Choroid plexus epithelial cell (primary cell): ENCODE measurements around the gene RCN1.
A peak's percentile ranks its signal among the peaks of the same experiment; 100 is the strongest.

Source experiments
- DNase-seq: peaks from one replicate; pipeline ENCODE4 v3.0.0-alpha.2; 2010; ENCODE audit warnings: low read depth
- H3K4me3 ChIP-seq: 2 replicates; pipeline ENCODE4 v1.5.1; 2011; ENCODE audit warnings: low read depth, mild to moderate bottlenecking, control low read depth, low read length, moderate library complexity
- TF ChIP-seq, protein P1 (sequence below): conservative IDR thresholded peaks from 2 replicates; pipeline ENCODE4 v1.5.1; 2011; ENCODE audit warnings: low read depth, mild to moderate bottlenecking, control low read depth, inconsistent platforms, low read length, moderate library complexity

RCN1 gene

GRCh38 chr11:32079553-32079952 lies 11.3 kb upstream of the RCN1 start:
- TF ChIP-seq, protein P1, sequence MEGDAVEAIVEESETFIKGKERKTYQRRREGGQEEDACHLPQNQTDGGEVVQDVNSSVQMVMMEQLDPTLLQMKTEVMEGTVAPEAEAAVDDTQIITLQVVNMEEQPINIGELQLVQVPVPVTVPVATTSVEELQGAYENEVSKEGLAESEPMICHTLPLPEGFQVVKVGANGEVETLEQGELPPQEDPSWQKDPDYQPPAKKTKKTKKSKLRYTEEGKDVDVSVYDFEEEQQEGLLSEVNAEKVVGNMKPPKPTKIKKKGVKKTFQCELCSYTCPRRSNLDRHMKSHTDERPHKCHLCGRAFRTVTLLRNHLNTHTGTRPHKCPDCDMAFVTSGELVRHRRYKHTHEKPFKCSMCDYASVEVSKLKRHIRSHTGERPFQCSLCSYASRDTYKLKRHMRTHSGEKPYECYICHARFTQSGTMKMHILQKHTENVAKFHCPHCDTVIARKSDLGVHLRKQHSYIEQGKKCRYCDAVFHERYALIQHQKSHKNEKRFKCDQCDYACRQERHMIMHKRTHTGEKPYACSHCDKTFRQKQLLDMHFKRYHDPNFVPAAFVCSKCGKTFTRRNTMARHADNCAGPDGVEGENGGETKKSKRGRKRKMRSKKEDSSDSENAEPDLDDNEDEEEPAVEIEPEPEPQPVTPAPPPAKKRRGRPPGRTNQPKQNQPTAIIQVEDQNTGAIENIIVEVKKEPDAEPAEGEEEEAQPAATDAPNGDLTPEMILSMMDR, result no peak
- H3K4me3 ChIP-seq, result no peak overlapping the region
- DNase-seq, result no peak

DNA sequence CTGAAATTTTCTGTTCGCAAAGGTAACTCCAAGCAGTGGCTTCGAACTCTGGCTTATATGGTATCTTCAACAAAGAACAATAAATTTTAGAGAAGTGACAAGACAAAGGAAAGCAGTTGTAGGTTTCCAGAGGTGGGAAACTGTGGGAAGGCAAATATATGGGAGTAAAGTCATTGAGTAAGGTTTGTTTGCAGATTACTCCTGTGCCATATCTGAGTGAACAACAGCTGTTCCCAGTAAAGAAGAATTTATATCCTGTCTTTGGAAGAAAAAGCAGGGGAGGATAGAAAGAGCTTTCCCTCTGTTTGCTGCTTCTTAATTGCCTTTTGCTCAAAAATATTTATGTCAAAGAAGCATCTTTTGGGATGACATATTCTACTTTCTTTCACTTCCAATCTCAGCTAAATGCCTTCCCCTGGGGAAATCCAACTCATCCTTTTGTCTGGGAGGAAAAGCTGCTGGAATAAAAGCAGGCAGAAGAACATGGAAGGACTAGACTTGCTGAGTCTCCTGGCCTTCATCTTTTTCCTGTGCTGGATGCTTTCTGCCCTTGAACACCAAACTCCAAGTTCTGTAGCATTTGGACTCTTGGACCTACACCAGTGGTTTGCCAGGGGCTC lies 10.4 kb upstream of the RCN1 start:
- no peak overlapping the region for H3K4me3 ChIP-seq
- DNase-seq, result no peak
- TF ChIP-seq, protein P1, result no peak

GRCh38 chr11:32081129-32081641 lies 9.7 kb upstream of the RCN1 start:
- H3K4me3 ChIP-seq, result no peak overlapping the region
- DNase-seq, result peak; percentile 41
- TF ChIP-seq, protein P1, result no peak

- no peak for DNase-seq
- no peak overlapping the region for H3K4me3 ChIP-seq
- TF ChIP-seq, protein P1, result no peak
These were observed 9.0 kb upstream of the RCN1 start for GRCh38 chr11:32081901-32082300.

GRCh38 chr11:32082346-32082986 lies 8.4 kb upstream of the RCN1 start:
- TF ChIP-seq, protein P1, result no peak
- no peak overlapping the region for H3K4me3 ChIP-seq
- DNase-seq, result no peak

GRCh38 chr11:32087597-32087996 lies 3.3 kb upstream of the RCN1 start:
- peak; percentile 97 for DNase-seq
- H3K4me3 ChIP-seq, result peak overlapping the region; percentile 24
- TF ChIP-seq, protein P1, result no peak
